CD4-positive, alpha-beta T cell treated with Interleukin-1 beta for 1 hour (primary cell): Measurements from ENCODE around the gene MAB21L3.

ENCODE experiments used
- DNase-seq, 2 donors: peaks; one replicate each; pipeline ENCODE4 v3.0.0-alpha.2; 2020 to 2022

The MAB21L3 gene

GRCh38 chr1:116110567-116111523 is at the start of gene MAB21L3:
Gene MAB21L3, plus strand, starts transcription at chr1:116111399. Its CDS starts 1,217 bp downstream, at chr1:116112616.
- DNase-seq: no peak

GRCh38 chr1:116062201-116062600 is 49.0 kb upstream of the MAB21L3 start:
- DNase-seq: no peak

- DNase-seq: no peak
Observed at GRCh38 chr1:116064616-116065015, 46.6 kb upstream of the MAB21L3 start.

- no peak for DNase-seq
Observed at GRCh38 chr1:116066868-116067565, 44.2 kb upstream of the MAB21L3 start.

- DNase-seq: no peak
Observed at GRCh38 chr1:116067566-116067890, 43.7 kb upstream of the MAB21L3 start.

GRCh38 chr1:116075575-116075974 is 35.6 kb upstream of the MAB21L3 start:
- no peak for DNase-seq

- DNase-seq: no peak
Observed at GRCh38 chr1:116075990-116076389, 35.2 kb upstream of the MAB21L3 start.

- no peak for DNase-seq
Observed at GRCh38 chr1:116076831-116077230, 34.4 kb upstream of the MAB21L3 start.

GRCh38 chr1:116078699-116079223 is 32.4 kb upstream of the MAB21L3 start:
- no peak for DNase-seq

GRCh38 chr1:116087628-116088027 is 23.6 kb upstream of the MAB21L3 start:
- DNase-seq: no peak

GRCh38 chr1:116089870-116090269 is 21.3 kb upstream of the MAB21L3 start:
- no peak for DNase-seq

GRCh38 chr1:116091083-116091482 is 20.1 kb upstream of the MAB21L3 start:
- DNase-seq: no peak

GRCh38 chr1:116092752-116093489 is 18.3 kb upstream of the MAB21L3 start:
- no peak for DNase-seq

GRCh38 chr1:116095027-116095426 is 16.2 kb upstream of the MAB21L3 start:
- DNase-seq: no peak

GRCh38 chr1:116096013-116096618 is 15.1 kb upstream of the MAB21L3 start:
- no peak for DNase-seq

GRCh38 chr1:116097626-116098025 is 13.6 kb upstream of the MAB21L3 start:
- DNase-seq: no peak

GRCh38 chr1:116099379-116099778 is 11.8 kb upstream of the MAB21L3 start:
- no peak for DNase-seq

GRCh38 chr1:116099919-116100318 is 11.3 kb upstream of the MAB21L3 start:
- DNase-seq: no peak

- DNase-seq: no peak
Observed at GRCh38 chr1:116104667-116105066, 6.5 kb upstream of the MAB21L3 start.

- no peak for DNase-seq
Observed at GRCh38 chr1:116105996-116106395, 5.2 kb upstream of the MAB21L3 start.

GRCh38 chr1:116106646-116107045 is 4.6 kb upstream of the MAB21L3 start:
- no peak for DNase-seq

GRCh38 chr1:116107371-116107770 is 3.8 kb upstream of the MAB21L3 start:
- no peak for DNase-seq

GRCh38 chr1:116111524-116112021 is 374 bp downstream of the MAB21L3 start:
- no peak for DNase-seq
